Suprapubic skin (tissue), 4 donors: Measurements from ENCODE around the gene GNAT3.

ENCODE experiments used
- CTCF ChIP-seq, 2 donors: fragments of 200-600 bp in 1 of 2; fragments of 450-650 bp in 1 of 2; sonication (generic) in 1 of 2; IDR thresholded peaks; one replicate each; pipeline ENCODE4 v1.5.1; 2016 to 2019; ENCODE audit warnings: antibody characterized with exemption in 2 of 2, mild to moderate bottlenecking in 1 of 2, moderate library complexity in 1 of 2
- EP300 ChIP-seq: sonication (generic); formaldehyde crosslinking; IDR thresholded peaks from one replicate; pipeline ENCODE4 v1.6.1; 2017; ENCODE audit warnings: antibody characterized with exemption
- POLR2A ChIP-seq, 2 donors: fragments of 450-650 bp; IDR thresholded peaks; one replicate each; pipeline ENCODE4 v1.6.1; 2017; ENCODE audit warnings: antibody characterized with exemption in 2 of 2, mild to moderate bottlenecking in 2 of 2, moderate library complexity in 2 of 2
- POLR2AphosphoS5 ChIP-seq, 3 donors: sonication (generic); formaldehyde crosslinking; IDR thresholded peaks; one replicate each; pipeline ENCODE4 v1.6.1; 2017; ENCODE audit warnings: antibody characterized with exemption in 3 of 3

DNA sequence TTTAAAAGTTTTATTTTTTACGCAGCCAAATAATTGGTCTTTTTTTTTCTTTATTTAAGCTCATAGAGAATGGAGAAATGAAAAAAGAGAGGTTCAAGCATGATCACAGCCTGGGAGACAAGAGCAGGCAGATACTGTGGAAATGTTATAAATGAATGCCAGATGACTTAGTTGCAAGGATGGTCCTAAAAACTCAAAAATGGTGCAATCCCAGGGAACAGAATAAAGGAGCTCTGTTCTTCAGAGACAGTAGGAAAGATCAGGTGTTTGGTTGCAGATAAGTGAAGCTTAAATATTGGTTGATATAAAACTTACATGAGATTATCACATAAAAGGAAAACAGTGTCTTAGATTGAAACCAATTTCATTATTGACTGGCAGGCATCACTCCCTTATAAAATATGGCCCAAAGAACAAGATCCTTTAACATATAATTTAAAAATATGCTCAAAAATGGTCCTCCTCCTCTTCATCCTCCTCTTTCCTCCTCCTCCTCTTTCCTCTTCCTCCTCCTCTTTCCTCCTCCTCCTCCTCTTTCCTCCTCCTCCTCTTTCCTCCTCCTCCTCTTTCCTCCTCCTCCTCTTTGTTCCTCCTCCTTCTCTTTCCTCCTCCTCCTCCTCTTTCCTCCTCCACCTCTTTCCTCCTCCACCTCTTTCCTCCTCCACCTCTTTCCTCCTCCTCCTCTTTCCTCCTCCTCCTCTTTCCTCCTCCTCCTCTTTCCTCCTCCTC, 18.6 kb downstream of the GNAT3 start:
- TF ChIP-seq POLR2A (IDR thresholded peaks at IDR 0.05) (no peak), CTCF (IDR thresholded peaks at IDR 0.05) (no peak), POLR2AphosphoS5 (IDR thresholded peaks at IDR 0.05) (no peak), EP300 (no peak)
